Vagina (tissue), 2 donors: ENCODE measurements around the gene HES5. TPM values are rescaled to one million over a fixed set of nuclear protein-coding genes. Genes with fewer than 3 reads are reported as not detected.

ENCODE experiments used
- DNase-seq, 2 donors: peaks; one replicate each; pipeline ENCODE4 v3.0.0-alpha.2; 2017; ENCODE audit errors: extremely low spot score in 2 of 2
- H3K27ac ChIP-seq: fragments of 200-600 bp; sonication (generic); one replicate; pipeline ENCODE4 v1.5.1; 2019
- H3K27me3 ChIP-seq: fragments of 200-600 bp; sonication (generic); one replicate; pipeline ENCODE4 v1.5.1; 2019
- H3K36me3 ChIP-seq, 2 donors: fragments of 200-600 bp; sonication (generic); one replicate each; pipeline ENCODE4 v1.5.1; 2017 to 2019
- H3K4me1 ChIP-seq: fragments of 200-600 bp; sonication (generic); one replicate; pipeline ENCODE4 v1.5.1; 2019
- H3K4me3 ChIP-seq, 2 donors: fragments of 200-600 bp; sonication (generic); 1 replicate in 1 of 2; 2 replicates in 1 of 2; pipeline ENCODE4 v1.5.1; 2016 to 2019
- H3K9me3 ChIP-seq: fragments of 200-600 bp; sonication (generic); one replicate; pipeline ENCODE4 v1.5.1; 2019
- CTCF ChIP-seq, 3 experiments: fragments of 450-650 bp in 2 of 3; fragments of 200-600 bp in 1 of 3; sonication (generic) in 1 of 3; IDR thresholded peaks; one replicate each; pipeline ENCODE4 v1.5.1; 2017 to 2019; ENCODE audit warnings: antibody characterized with exemption in 3 of 3, mild to moderate bottlenecking in 2 of 3, moderate library complexity in 2 of 3
- POLR2A ChIP-seq, 2 donors: fragments of 450-650 bp; IDR thresholded peaks; one replicate each; pipeline ENCODE4 v1.6.1; 2017; ENCODE audit warnings: antibody characterized with exemption in 2 of 2, mild to moderate bottlenecking in 2 of 2, moderate library complexity in 2 of 2
- POLR2AphosphoS5 ChIP-seq, 2 donors: sonication (generic); formaldehyde crosslinking; IDR thresholded peaks; one replicate each; pipeline ENCODE4 v1.9.0; 2017; ENCODE audit warnings: antibody characterized with exemption in 2 of 2, mild to moderate bottlenecking in 2 of 2, low read depth in 1 of 2; ENCODE audit not compliant: insufficient read depth in 1 of 2
- intact Hi-C: fragments of 100-400 bp; cut with DNase I; formaldehyde crosslinking; loops from one replicate; pipeline ENCODE4 v1.15.1; 2023
- total RNA-seq: library from RNA; depleted of rRNA; stranded (reverse); fragments of >200 nt; gene quantifications from one replicate; pipeline ENCODE4 v1.2.3, GENCODE V29; 2016

The HES5 gene
- total RNA-seq, 1 donor from 2014 or later: not detected

GRCh38 chr1:2532485-2533160, 2.6 kb upstream of the HES5 start:
- Histone ChIP-seq H3K4me3 (no peak overlapping the region), H3K9me3 (no peaks in the 10 kb centered on the region), H3K4me1 (peaks cover 69% of the 10 kb centered on the region), H3K27me3 (no peaks in the 10 kb centered on the region), H3K27ac (no peak overlapping the region), H3K36me3 (no peaks in the 10 kb centered on the region)
- intact Hi-C loops: no loop called here
- no peak for DNase-seq
- no peak for TF ChIP-seq CTCF (IDR thresholded peaks at IDR 0.05)
- no peak for TF ChIP-seq POLR2AphosphoS5 (IDR thresholded peaks at IDR 0.05; ENCODE audit: insufficient read depth in 1 of 2, low read depth in 1 of 2)
- no peak for TF ChIP-seq POLR2A (IDR thresholded peaks at IDR 0.05)

- Histone ChIP-seq H3K36me3 (no peaks in the 10 kb centered on the region), H3K9me3 (no peaks in the 10 kb centered on the region), H3K27me3 (no peaks in the 10 kb centered on the region), H3K4me1 (peaks cover 78% of the 10 kb centered on the region), H3K4me3 (peak overlapping the region in 1 of 2 donors; percentile 46), H3K27ac (no peak overlapping the region)
- intact Hi-C loops: no loop called here
- DNase-seq: no peak
- no peak for TF ChIP-seq POLR2A (IDR thresholded peaks at IDR 0.05)
- no peak for TF ChIP-seq CTCF (IDR thresholded peaks at IDR 0.05)
- TF ChIP-seq POLR2AphosphoS5 (IDR thresholded peaks at IDR 0.05; ENCODE audit: insufficient read depth in 1 of 2, low read depth in 1 of 2): no peak
Measured at GRCh38 chr1:2530513-2531361, 674 bp upstream of the HES5 start.

GRCh38 chr1:2528966-2529783, 888 bp downstream of the HES5 start:
- peaks cover 78% of the 10 kb centered on the region for H3K4me1 ChIP-seq
- peak overlapping the region; percentile 39 to 46 for H3K4me3 ChIP-seq
- H3K9me3 ChIP-seq: no peaks in the 10 kb centered on the region
- DNase-seq: no peak
- peak overlapping the region; percentile 27 for H3K27ac ChIP-seq
- TF ChIP-seq POLR2A (IDR thresholded peaks at IDR 0.05) (no peak), POLR2AphosphoS5 (IDR thresholded peaks at IDR 0.05; ENCODE audit: insufficient read depth in 1 of 2, low read depth in 1 of 2) (no peak), CTCF (IDR thresholded peaks at IDR 0.05) (no peak)
- no peaks in the 10 kb centered on the region for H3K36me3 ChIP-seq
- H3K27me3 ChIP-seq: no peaks in the 10 kb centered on the region
- intact Hi-C loops: loop anchor here (5.0 kb wide), 1 partner anchor 117 kb away; the partner anchor contains the start of gene PEX10

GRCh38 chr1:2528611-2528965, 1.5 kb downstream of the HES5 start:
- no peak for TF ChIP-seq POLR2A (IDR thresholded peaks at IDR 0.05)
- no peak for TF ChIP-seq POLR2AphosphoS5 (IDR thresholded peaks at IDR 0.05; ENCODE audit: insufficient read depth in 1 of 2, low read depth in 1 of 2)
- TF ChIP-seq CTCF (IDR thresholded peaks at IDR 0.05): no peak
- H3K4me3 ChIP-seq: peak overlapping the region in 1 of 2 donors; percentile 39
- H3K4me1 ChIP-seq: peaks cover 78% of the 10 kb centered on the region
- H3K27ac ChIP-seq: peak overlapping the region; percentile 27
- intact Hi-C loops: loop anchor here (5.0 kb wide), 1 partner anchor 116 kb away; the partner anchor contains the start of gene PEX10
- DNase-seq: no peak
- H3K9me3 ChIP-seq: no peaks in the 10 kb centered on the region
- no peaks in the 10 kb centered on the region for H3K36me3 ChIP-seq
- H3K27me3 ChIP-seq: no peaks in the 10 kb centered on the region
